Mucosa of gallbladder (tissue), 1 donor: ENCODE measurements around the gene GABRB2. TPM values are rescaled to one million over a fixed set of nuclear protein-coding genes. Genes with fewer than 3 reads are reported as not detected.
"Not testable (repeated sequence)": the region's sequence is repeated elsewhere in the genome, so short reads cannot be mapped to it uniquely, and the experiment has no call there.

Experiments used
- DNase-seq: peaks from one replicate; pipeline ENCODE4 v3.0.0-alpha.2; 2020; ENCODE audit warnings: low spot score
- total RNA-seq: library from RNA; stranded (reverse); gene quantifications from one replicate; pipeline ENCODE4 v1.2.1, GENCODE V29; 2021
- donor health status: DM: no; HTN: no; CAD: no.

GABRB2 gene
- total RNA-seq, 1 donor from 2014 or later = 0.72 TPM

DNA sequence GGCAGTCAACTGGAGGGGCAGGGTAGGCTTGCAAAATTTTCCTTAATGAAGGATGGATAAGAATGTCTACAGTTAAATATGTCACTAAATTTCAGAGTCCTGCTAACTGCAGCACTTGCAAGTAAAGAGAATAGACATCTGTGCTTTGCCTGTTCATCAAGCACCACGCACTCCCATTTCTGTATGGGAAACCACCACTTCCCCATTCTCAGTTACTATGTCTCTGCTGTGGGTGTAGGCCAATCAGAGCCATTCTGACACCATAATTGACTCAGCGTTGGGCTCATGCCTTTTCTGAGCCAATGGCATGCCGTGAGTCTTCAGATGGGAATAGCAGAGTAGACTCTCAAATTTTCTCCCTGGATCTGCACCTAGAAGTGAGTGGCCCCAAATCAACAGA is 247.5 kb downstream of the GABRB2 start:
- DNase-seq = no peak

DNA sequence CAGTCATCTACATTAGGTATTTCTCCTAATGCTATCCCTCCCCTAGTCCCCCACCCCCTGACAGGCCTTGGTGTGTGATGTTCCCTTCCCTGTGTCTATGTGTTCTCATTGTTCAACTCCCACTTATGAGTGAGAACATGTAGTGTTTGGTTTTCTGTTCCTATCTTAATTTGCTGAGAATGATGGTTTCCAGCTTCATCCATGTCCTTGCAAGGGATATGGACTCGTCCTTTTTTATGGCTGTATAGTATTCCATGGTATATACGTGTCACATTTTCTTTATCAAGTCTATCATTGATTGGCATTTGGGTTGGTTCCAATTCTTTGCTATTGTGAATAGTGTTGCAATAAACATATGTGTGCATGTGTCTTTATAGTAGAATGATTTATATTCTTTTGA is 249.1 kb downstream of the GABRB2 start:
- not testable (repeated sequence) for DNase-seq

DNA sequence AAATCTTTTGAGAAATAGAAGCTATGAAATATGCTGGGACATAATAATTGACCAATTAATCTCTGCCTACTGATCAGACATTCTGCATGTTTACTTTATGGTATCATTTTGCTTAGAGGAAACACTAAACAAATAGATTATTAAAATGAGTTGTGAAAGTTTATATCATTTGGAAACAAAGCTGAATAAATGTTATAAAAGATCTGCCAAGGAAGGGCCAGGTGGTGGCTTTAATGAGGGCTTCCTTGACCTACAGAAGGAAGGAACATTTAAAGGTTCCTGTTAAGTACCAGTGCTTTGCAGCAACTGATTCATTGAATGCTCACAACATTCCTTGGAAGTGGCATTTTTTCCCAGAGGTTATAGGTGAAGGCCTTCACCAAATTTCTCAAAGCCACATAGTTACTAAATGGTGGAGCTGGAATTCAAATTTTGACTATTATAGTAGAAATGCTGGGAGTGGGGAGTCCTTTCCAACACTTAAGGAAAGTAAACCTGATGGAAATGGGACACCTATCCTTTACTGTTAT is 250.7 kb downstream of the GABRB2 start:
- DNase-seq = no peak

DNA sequence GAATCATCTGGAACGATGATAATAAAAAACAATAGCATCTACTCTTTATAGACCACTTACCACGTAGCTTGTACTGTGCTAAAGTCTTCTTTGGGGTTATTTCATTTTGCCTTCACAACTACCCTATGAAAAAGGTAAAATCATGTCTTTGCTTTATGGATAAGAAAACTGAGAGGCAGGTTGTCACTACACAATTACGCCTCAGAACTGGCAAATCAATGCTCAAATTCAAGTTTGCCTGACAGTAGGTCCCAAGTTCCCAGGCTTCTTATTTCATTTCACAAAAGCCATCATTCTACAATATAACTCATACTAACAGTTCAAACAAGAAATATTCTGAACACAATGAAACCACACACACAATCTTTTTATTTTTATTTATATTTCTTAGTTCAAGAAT is 258.5 kb downstream of the GABRB2 start:
- no peak for DNase-seq

DNA sequence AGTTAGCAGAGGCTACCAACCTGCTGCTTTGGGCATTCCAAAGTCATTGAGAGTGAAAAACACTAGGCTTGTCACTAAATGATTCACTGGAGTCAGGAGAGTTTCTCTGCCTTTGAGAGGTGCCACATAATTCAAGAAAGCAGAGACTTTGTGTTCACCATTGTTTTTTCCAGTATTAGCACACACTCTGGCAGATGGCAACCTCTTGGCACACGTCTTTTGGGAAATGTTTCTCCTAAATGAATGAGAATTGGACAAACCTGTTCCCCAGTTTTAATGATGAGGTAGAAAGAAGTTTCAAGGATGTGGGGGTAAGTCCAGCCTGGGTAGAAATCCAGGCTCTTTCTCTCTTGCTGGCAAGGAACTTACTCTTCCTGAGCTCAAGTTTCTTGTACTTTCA is 259.1 kb downstream of the GABRB2 start:
- no peak for DNase-seq

DNA sequence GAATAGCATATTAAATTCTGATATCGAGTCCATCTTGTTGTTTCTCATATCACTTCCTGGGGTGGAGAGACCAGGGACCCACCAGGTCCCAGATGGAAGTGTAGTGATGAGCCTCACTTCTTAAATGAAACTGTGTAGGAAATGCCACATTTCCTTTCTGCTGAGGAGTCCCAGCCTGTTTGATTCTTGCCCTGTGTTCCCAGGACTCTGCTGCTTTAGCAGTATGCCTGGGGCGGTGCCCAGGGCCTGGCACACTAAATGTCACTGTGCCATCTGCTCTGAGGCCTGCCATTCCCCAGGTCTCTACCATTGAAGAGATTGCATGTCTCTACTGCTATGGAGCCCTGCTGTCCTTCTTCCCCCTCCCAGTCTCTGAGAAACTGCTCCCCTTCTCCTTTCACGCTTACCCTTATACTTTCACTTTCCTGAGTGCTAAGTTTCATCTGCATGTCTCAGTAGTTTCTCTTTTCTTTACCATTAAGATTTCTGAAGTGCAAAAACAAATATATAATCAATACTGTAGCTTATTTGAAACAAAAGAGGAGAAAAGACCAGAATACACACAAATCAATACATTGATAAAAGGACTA is 260.4 kb downstream of the GABRB2 start:
- no peak for DNase-seq

DNA sequence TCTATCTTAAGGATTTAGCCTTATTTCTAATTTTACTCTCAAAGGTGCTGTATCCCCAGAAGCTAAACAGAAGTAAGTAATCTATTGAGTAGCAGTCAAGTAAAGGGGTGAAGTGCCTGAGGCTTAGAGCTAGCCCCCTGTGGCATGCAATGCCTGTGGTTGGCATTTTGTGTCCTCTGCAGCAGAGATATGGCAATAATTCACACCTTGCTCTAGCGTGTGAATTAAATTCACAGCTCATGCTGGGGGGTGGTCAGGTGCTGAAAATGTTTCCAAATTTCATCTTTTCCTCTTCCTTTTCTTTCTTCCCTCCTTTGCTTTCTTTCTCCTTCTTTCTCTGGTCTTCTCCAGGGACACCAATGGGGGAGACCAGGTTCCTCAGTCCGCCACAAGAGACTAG is 262.1 kb downstream of the GABRB2 start:
- DNase-seq = no peak

DNA sequence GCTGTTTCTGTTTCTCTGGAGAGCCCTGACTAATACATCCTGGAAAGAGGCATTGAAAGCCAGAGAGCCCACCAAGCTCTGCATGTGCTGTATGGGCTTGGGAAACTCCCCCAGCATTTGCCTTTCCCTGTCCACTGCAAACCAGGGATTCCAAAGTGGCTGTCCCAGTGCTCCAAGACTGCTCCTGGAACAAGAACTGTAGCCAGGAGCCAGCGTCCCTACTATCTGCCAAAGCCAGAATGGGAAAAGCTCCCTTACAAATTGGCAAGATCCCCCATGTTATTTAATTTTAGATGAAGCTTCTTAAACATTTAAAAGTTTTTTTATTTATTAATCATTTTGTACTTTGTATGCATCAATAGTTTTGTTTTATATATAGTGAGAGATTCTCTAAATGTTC is 263.2 kb downstream of the GABRB2 start:
- no peak for DNase-seq

DNA sequence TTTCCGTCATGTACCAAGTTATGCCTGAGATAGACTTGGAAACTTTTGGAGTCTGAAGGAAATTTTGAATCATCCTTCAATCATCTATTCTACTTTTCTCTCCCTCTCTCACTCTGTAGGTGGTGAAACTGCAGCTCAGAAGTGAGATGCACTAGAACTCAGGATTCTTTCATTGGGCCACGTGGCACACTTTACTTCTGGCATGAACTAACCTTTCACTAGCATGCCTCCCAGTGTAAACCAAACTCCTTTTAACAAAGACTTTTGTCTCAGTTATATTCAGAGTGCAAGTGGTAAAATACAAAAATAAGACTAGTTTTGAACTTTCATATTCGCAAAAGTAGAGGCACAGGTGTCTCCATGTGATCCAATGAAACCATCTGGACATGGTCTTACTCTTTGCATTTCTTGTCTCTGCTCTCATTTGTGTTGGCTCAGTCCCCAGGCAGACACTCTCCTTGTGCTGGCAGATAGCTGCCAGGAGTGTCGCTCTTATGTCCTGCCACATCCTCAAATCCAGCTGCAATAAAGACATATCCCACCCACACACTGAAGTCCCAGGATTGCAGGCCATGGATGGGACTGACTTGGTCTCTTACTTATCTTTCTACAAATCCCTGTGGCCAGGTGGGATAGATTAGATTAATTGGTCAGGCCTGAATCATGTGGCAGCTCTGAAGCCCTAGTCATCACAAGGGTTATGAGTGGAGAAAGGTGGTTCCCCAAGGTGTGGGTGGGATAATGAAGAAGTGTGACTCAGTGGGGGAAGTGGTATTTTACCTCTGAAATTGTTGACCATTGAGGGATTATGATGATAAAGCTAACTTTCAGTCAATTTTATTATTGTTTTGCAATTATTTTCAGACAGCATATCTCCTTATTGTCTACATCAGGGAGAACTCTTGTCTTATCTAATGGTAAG is 267.5 kb downstream of the GABRB2 start:
- DNase-seq = no peak

DNA sequence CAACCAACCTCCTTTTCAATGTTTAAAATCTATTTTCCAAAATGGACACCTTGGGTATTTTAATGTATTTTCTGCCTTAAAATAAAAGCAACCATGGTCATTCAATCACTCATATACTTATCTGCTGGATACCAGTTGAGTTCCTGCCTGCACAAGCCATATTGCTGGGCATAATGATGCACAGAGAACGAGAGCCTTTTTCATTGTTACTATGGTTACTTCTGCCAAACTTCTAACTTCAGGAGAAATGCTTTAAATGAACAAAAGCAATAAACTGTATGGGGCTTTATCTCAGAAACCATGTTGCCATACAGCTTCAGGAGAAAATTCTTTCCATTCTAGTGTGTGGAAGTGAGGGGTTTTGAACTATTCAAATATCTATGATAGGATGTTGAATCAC is 269.5 kb downstream of the GABRB2 start:
- no peak for DNase-seq

DNA sequence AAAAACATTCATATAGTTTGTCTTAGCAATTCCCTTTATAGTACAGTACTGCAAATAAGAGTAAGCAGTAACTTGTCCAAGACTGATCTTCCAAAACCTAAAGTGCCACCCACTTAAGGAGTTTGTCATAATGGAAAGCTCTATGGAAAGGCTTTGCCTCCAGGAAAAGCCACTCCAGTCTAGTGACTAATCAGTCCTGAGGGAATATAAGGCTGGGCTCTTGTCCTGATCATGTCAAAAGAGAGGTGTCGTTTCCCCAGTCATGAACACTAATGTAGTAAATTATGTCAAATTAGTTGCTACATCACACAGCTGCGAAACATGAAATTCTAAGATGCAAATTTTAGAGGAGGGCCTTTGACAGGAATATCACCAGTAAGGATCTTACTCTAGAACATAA is 271.6 kb downstream of the GABRB2 start:
- no peak for DNase-seq

DNA sequence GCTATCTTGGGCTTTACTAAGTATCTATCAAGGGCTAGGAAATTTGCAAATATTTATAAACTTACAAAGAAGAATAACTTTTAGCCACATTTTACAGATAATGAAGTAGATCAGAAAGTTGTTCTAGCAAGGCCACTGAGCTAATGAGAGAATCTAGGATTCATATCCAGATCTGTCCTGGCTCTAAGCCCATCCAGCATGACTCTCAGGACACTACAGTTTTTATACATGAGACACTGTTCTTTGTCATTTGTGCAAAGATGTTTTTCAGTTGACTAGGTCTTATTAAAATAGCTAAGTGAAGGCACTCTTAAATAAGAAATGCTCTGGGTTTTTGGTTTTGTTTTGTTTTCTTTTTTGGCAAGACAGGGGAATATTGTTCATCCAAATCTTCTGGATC is 273.1 kb downstream of the GABRB2 start:
- no peak for DNase-seq

DNA sequence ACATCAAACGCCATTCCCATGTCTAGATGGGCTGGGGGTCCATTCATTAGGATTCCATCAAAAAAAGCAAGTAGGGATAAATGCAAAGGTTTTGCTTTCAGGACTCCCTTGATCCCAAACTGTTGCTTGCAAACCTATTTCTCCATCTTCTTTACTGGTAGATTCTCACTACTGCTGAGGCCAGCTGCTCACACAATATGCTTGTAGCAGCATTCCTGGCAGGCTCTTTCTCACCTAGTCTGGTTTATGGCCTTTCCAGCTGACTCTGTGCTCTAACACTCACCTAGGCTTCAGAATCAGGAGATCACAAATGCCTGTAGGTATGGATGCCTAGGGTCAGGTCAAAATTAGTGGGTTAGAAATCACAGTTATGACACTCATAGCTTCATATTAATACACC is 274.7 kb downstream of the GABRB2 start:
- DNase-seq = no peak

DNA sequence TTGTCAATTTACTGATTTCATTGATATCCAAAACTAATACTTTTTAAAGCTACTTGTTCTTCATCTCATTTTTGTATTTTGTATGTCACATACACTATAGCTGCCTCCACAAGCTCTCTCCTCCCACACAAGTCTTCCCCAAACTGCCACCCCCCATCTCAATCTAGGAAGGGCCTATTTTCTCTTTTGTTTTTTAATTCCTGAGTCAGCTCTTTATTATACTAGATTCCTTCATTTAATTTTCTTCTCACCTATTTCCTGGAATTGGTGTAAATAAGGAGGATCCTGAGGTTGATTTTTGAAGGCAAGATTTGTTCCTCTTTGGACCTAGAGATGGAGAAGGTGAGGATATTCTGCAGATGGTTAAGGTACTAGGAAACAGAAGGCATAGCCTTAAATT is 277.4 kb downstream of the GABRB2 start:
- no peak for DNase-seq

DNA sequence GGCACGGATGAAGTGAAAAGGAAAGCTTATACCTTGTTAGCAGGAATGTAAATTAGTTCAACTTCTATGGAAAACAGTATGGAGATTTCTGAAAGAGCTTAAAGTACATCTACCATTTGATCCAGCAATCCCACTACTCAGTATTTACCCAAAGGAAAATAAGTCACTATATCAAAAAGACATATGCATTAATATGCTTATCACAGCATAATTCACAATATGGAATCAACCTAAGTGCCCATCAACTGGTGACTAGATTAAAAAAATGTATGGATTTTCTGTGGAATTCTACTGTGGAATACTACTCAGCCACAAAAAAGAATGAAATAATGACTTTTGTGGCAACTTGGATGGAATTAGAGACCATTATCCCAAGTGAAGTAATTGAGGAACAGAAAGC is 279.6 kb downstream of the GABRB2 start:
- no peak for DNase-seq

DNA sequence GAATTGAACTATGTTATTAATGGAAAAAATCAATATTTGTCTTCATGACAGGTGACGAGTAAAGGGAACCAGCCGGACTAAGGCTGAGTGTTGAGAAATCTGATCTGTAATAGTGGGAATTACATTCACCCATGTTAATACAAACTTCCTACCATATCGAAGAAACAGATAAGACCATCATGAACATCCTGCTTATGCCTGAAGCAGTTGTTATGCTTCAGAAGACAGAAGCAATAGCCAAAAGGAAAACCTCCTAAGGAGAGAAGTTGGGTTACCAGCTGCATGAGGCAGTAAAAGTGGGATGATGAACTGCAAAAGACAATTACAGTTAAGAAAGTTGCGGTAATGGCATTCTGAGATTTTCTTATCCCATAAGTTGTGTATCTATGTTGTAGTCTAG is 281.5 kb downstream of the GABRB2 start:
- DNase-seq = no peak

DNA sequence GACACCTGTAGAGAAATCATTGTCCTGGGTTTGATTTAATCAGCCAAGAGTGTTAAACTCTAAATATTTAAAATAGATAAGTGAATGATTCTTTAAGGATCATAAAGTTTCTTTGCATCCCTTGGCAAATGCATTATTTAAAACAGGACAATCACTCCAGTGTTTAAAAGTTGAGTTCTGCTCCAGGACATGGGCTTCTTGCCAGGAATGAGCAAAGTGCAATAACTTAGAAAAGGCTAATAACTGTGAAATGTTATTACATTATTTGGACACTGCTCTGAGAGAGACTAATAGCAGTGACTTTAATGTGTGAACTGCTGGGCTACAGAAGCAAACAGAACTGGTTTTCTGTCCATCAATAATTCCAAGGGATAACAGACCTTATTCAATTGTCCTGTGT is 283.3 kb downstream of the GABRB2 start:
- no peak for DNase-seq

DNA sequence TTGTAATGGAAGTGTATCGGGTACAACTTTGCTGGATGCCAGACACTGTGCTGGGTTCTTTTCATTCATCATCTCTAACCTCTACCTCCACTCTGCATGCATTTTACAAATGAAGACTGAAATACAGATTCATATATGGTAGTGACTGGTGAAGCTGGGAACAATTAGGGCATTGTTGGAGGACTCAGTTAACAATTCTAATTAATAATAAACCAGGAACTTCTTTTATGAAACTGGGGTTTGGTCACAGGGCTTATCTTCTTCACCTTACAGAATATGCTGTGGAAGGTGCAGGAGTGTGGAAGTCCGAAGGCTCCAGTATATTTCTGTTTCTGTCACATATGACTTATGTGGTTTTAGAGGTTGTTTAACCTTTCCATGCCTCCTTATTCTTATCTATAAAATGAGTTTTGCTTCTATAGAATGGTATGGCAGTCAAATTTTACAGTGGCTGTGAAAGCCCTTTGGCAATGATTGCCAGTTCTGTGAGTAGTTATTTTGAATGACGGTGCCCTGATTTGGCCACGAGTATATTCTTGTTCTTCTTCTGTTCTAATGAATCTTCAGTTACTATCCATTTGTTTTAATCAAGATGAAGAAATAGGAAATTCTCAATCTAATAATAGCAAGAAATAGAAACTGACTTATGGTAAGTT is 284.7 kb downstream of the GABRB2 start:
- DNase-seq = no peak

DNA sequence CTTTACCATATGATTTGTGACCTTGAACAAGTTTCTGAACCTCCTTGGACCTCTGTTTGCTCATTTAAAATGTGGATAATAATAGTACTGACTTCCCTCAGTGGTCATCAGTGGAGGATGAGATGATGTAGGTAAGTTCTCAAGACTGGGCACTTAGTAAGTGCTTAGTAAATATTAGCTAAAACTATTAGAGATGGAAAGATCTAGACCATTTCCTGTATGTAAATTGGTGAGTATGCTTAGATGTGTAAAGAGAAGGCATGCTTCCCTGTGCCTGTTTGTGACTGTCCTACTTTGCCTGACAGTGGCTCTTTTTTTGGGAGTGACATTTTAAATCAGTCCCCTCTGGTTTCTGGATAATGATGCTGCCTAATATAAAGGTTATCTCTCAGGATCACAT is 288.1 kb downstream of the GABRB2 start:
- DNase-seq = no peak

DNA sequence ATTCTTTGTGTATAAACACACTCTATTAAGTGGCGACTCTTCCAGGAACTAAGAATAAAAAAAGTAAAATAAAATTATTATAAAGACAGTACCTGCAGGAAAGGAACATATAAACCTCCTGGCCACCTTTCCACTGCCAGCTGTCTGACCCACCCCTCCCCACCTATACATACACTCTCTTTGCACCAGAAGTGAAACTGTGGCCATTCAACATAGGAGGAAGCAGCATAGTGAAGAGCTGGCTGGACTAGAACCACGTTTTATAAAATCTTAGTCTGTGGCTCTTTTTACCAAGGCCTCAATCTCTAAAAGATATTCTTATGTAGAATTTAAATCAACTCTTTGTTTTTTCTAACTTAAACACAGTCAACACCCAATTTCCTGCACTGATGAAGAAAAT is 289.6 kb downstream of the GABRB2 start:
- DNase-seq = no peak

DNA sequence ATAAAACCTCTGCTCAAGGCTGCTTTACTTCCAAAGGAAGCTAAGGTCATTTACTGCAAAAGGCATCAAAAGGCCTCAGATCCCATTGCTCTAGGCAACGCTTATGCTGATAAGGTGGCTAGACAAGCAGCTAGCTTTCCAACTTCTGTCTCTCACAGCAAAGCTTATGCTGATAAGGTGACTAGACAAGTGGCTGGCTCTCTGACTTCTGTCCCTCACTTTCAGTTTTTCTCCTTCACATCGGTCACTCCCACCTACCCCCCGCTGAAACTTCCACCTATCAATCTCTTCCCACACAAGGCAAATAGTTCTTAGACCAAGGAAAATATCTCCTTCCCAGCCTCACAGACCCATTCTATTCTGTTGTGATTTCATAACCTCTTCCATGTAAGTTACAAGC is 293.6 kb downstream of the GABRB2 start:
- DNase-seq = not testable (repeated sequence)

DNA sequence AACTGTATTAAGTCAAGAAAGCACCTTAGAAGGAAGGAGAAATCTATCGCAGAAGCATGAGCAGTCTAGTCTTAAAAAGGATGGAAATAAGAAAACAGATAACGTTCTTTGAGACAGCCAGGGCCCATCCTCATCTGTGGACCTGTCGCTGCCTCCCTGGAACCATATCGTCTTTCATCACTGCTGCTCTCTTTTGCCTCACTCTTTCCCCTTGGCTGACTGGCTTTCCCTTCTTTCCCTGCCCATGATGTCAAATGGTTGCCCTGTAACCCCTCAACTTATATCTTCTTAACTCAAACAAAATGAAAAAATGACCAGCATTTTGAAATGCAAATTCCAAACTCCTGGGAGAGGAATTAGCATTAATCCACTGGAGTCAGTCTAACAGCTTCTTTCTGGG is 299.8 kb downstream of the GABRB2 start:
- DNase-seq = no peak

DNA sequence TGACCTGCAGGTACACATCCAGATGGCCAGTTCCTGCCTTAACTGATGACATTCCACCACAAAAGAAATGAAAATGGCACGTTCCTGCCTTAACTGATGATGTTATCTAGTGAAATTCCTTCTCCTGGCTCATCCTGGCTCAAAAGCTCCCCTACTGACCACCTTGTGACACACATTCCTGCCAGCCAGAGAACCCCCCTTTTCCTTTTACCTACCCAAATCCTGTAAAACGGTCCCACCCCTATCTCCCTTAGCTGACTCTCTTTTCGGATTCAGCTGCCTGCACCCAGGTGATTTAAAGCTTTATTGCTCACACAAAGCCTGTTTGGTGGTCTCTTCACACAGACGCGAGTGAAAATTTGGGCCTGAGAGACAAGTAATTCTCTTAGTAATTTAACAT is 300.7 kb downstream of the GABRB2 start:
- DNase-seq = not testable (repeated sequence)
